CD14-positive monocyte (primary cell): ENCODE results near the gene OR2A42. TPM values are rescaled to one million over a fixed set of nuclear protein-coding genes. Genes with fewer than 3 reads are reported as not detected.
"Not testable (repeated sequence)": the region's sequence is repeated elsewhere in the genome, so short reads cannot be mapped to it uniquely, and the experiment has no call there.

Source experiments
- DNase-seq, 3 donors: peaks; one replicate each; pipeline ENCODE4 v3.0.0-alpha.2; 2011 to 2022
- H2AFZ ChIP-seq: 2 replicates; pipeline ENCODE4 v1.6.0; 2012; ENCODE audit warnings: mild to moderate bottlenecking, low read depth, low read length, inconsistent platforms; ENCODE audit not compliant: insufficient read depth, poor library complexity, severe bottlenecking
- H3K27ac ChIP-seq, 2 donors: 1 replicate in 1 of 2; 2 replicates in 1 of 2; pipeline ENCODE4 v1.5.1; 2012 to 2013; ENCODE audit warnings: low read length in 2 of 2, control low read depth in 1 of 2, inconsistent platforms in 1 of 2, low read depth in 1 of 2, mild to moderate bottlenecking in 1 of 2
- H3K27me3 ChIP-seq, 2 donors: one replicate each; pipeline versions ENCODE4 v1.6.0 to v1.6.1; 2011 to 2013; ENCODE audit warnings: low read length in 2 of 2; ENCODE audit not compliant: control insufficient read depth in 2 of 2, insufficient read depth in 2 of 2
- H3K36me3 ChIP-seq, 2 donors: replicated peaks in 1 of 2; 1 replicate in 1 of 2; 2 replicates in 1 of 2; pipeline versions ENCODE4 v1.5.1 to v1.6.1; 2012 to 2013; ENCODE audit warnings: low read length in 2 of 2, control low read depth in 1 of 2, inconsistent platforms in 1 of 2, mild to moderate bottlenecking in 1 of 2; ENCODE audit not compliant: insufficient read depth in 2 of 2, control insufficient read depth in 1 of 2
- H3K4me1 ChIP-seq, 2 donors: 1 replicate in 1 of 2; 2 replicates in 1 of 2; pipeline versions ENCODE4 v1.5.1 to v1.6.1; 2012 to 2013; ENCODE audit warnings: low read length in 2 of 2, control low read depth in 1 of 2, inconsistent platforms in 1 of 2, mild to moderate bottlenecking in 1 of 2, moderate library complexity in 1 of 2; ENCODE audit not compliant: insufficient read depth in 2 of 2, control insufficient read depth in 1 of 2
- H3K4me2 ChIP-seq: replicated peaks from 2 replicates; pipeline ENCODE3; 2012; ENCODE audit warnings: low read length, moderate library complexity, mild to moderate bottlenecking; ENCODE audit not compliant: poor library complexity, severe bottlenecking; ENCODE audit errors: extremely low read depth
- H3K4me3 ChIP-seq, 3 experiments: fragments of 200-600 bp in 1 of 3; sonication (generic) in 1 of 3; replicated peaks in 1 of 3; 1 replicate in 2 of 3; 2 replicates in 1 of 3; pipeline ENCODE4 v1.5.1; 2011 to 2013; ENCODE audit warnings: low read length in 3 of 3, mild to moderate bottlenecking in 3 of 3, control low read depth in 2 of 3, low read depth in 2 of 3, inconsistent platforms in 1 of 3, moderate library complexity in 1 of 3
- H3K79me2 ChIP-seq: 2 replicates; pipeline ENCODE4 v1.6.0; 2012; ENCODE audit warnings: mild to moderate bottlenecking, control low read depth, inconsistent platforms, low read length, moderate library complexity; ENCODE audit not compliant: insufficient read depth
- H3K9ac ChIP-seq: 2 replicates; pipeline ENCODE4 v1.6.0; 2017; ENCODE audit warnings: low read length, mild to moderate bottlenecking; ENCODE audit not compliant: insufficient read depth, poor library complexity, severe bottlenecking
- H3K9me3 ChIP-seq, 2 donors: replicated peaks in 1 of 2; 1 replicate in 1 of 2; 2 replicates in 1 of 2; pipeline versions ENCODE4 v1.5.1 to v1.6.1; 2012 to 2013; ENCODE audit warnings: low read length in 2 of 2, control low read depth in 1 of 2; ENCODE audit not compliant: control insufficient read depth in 1 of 2, insufficient read depth in 1 of 2
- H4K20me1 ChIP-seq: 2 replicates; pipeline ENCODE4 v1.6.0; 2012; ENCODE audit warnings: mild to moderate bottlenecking, low read length, control low read depth, moderate library complexity; ENCODE audit not compliant: insufficient read depth
- H3K27ac Mint-ChIP-seq, 7 donors: one replicate each; pipeline ENCODE4 v1.8.0; 2020; ENCODE audit warnings: mild to moderate bottlenecking in 7 of 7, mixed read lengths in 7 of 7, moderate library complexity in 6 of 7, inconsistent platforms in 2 of 7
- H3K27me3 Mint-ChIP-seq, 3 donors: one replicate each; pipeline ENCODE4 v1.8.0; 2021 to 2022; ENCODE audit warnings: low read depth in 3 of 3, mild to moderate bottlenecking in 3 of 3, mixed read lengths in 3 of 3, moderate library complexity in 3 of 3, inconsistent platforms in 1 of 3
- H3K36me3 Mint-ChIP-seq, 2 donors: one replicate each; pipeline ENCODE4 v1.8.0; 2020; ENCODE audit warnings: mixed read lengths in 2 of 2, inconsistent platforms in 1 of 2, mild to moderate bottlenecking in 1 of 2
- H3K4me1 Mint-ChIP-seq: one replicate; pipeline ENCODE4 v1.8.0; 2020; ENCODE audit warnings: mild to moderate bottlenecking, mixed read lengths
- H3K4me3 Mint-ChIP-seq, 2 donors: one replicate each; pipeline ENCODE4 v1.8.0; 2020; ENCODE audit warnings: mild to moderate bottlenecking in 2 of 2, mixed read lengths in 2 of 2, moderate library complexity in 1 of 2
- H3K9me3 Mint-ChIP-seq, 7 donors: one replicate each; pipeline ENCODE4 v1.8.0; 2020 to 2022; ENCODE audit warnings: mixed read lengths in 7 of 7, mild to moderate bottlenecking in 6 of 7, moderate library complexity in 6 of 7, inconsistent platforms in 2 of 7
- WGBS: methylation state at CpG from one replicate; pipeline ENCODE4 v1.1.5; 2013; ENCODE audit warnings: missing lambda C conversion rate; ENCODE audit not compliant: insufficient coverage; 5-methylcytosine and 5-hydroxymethylcytosine counted together
- intact Hi-C, 2 donors: fragments of 100-400 bp; cut with micrococcal nuclease; formaldehyde crosslinking; loops; one replicate each; pipeline versions ENCODE4 v1.15.0 to v1.15.1; 2023
- polyA plus RNA-seq, 3 donors: library from polyadenylated mRNA; depleted of rRNA in 1 of 3; unstranded in 2 of 3; stranded (reverse) in 1 of 3; fragments of 300-500 nt in 2 of 3; fragments of >200 nt in 1 of 3; fragmentation: Illumina TruSeq in 2 of 3; gene quantifications; 1 replicate in 2 of 3; 2 replicates in 1 of 3; pipeline ENCODE4 v1.2.3, GENCODE V29; 2012 to 2021

OR2A42 gene
- polyA plus RNA-seq, 3 donors = not detected

GRCh38 chr7:144220531-144220930 is 18.9 kb downstream of the OR2A42 start:
- H2AFZ ChIP-seq, H3K9me3 Mint-ChIP-seq, H3K4me1 Mint-ChIP-seq, H3K9me3 ChIP-seq, H3K4me2 ChIP-seq, H3K36me3 ChIP-seq, H4K20me1 ChIP-seq, H3K4me1 ChIP-seq, H3K79me2 ChIP-seq, H3K4me3 Mint-ChIP-seq, H3K27ac Mint-ChIP-seq, H3K4me3 ChIP-seq, H3K36me3 Mint-ChIP-seq, H3K9ac ChIP-seq, DNase-seq, H3K27me3 Mint-ChIP-seq, intact Hi-C loops, H3K27ac ChIP-seq, H3K27me3 ChIP-seq: not testable (repeated sequence)

DNA sequence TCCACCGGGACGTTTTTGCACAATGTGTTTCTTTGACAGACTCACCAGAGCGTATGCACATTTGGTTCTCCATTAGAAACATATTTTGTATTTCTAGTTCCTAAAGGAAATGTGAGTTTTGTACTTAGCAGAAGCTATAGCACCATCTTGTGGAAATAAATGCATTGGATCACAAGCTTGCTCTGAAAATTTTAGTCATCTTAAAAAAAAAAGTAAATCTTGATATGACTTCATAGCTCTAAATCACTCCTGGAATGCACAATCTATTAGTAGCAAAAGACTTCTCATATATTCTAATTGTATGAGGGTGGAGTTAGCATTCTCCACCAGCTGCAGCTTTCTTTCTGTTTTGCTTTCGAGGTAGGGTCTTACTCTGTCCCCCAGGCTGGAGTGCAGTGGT is 20.3 kb downstream of the OR2A42 start:
- intact Hi-C loops, H3K4me3 Mint-ChIP-seq, H3K9me3 ChIP-seq, H4K20me1 ChIP-seq, DNase-seq, H3K36me3 ChIP-seq, H2AFZ ChIP-seq, H3K27me3 ChIP-seq, H3K4me1 ChIP-seq, H3K27me3 Mint-ChIP-seq, H3K4me3 ChIP-seq, H3K4me2 ChIP-seq, H3K4me1 Mint-ChIP-seq, H3K9ac ChIP-seq, H3K27ac Mint-ChIP-seq, H3K79me2 ChIP-seq, H3K36me3 Mint-ChIP-seq, H3K9me3 Mint-ChIP-seq, H3K27ac ChIP-seq: not testable (repeated sequence)
- WGBS = no CpG with 5 or more reads among the region's 4 CpGs

GRCh38 chr7:144218581-144218980 is 20.8 kb downstream of the OR2A42 start:
- H3K27ac ChIP-seq, intact Hi-C loops, H3K9ac ChIP-seq, H3K36me3 ChIP-seq, H3K4me2 ChIP-seq, H3K27ac Mint-ChIP-seq, H3K4me1 Mint-ChIP-seq, H3K4me3 ChIP-seq, H3K9me3 Mint-ChIP-seq, H3K27me3 ChIP-seq, H3K27me3 Mint-ChIP-seq, H3K4me1 ChIP-seq, H3K79me2 ChIP-seq, H3K36me3 Mint-ChIP-seq, H3K9me3 ChIP-seq, H4K20me1 ChIP-seq, H2AFZ ChIP-seq, DNase-seq, H3K4me3 Mint-ChIP-seq: not testable (repeated sequence)
- WGBS = no CpG with 5 or more reads among the region's 1 CpG

- H3K27ac Mint-ChIP-seq, H3K4me3 ChIP-seq, H3K4me1 Mint-ChIP-seq, H3K9me3 ChIP-seq, H3K27me3 Mint-ChIP-seq, H3K4me3 Mint-ChIP-seq, H3K36me3 Mint-ChIP-seq, DNase-seq, intact Hi-C loops, H3K9me3 Mint-ChIP-seq, H3K4me2 ChIP-seq, H3K27ac ChIP-seq, H3K9ac ChIP-seq, H3K79me2 ChIP-seq, H3K36me3 ChIP-seq, H2AFZ ChIP-seq, H3K4me1 ChIP-seq, H3K27me3 ChIP-seq, H4K20me1 ChIP-seq: not testable (repeated sequence)
Observed at GRCh38 chr7:144217200-144217599, 22.2 kb downstream of the OR2A42 start.

- no CpG with 5 or more reads among the region's 5 CpGs for WGBS
- H3K27ac ChIP-seq, H3K9me3 ChIP-seq, H3K27me3 Mint-ChIP-seq, H4K20me1 ChIP-seq, H2AFZ ChIP-seq, H3K36me3 Mint-ChIP-seq, H3K4me2 ChIP-seq, H3K27ac Mint-ChIP-seq, H3K79me2 ChIP-seq, H3K27me3 ChIP-seq, H3K9ac ChIP-seq, H3K4me3 Mint-ChIP-seq, H3K4me3 ChIP-seq, H3K4me1 Mint-ChIP-seq, intact Hi-C loops, H3K4me1 ChIP-seq, H3K36me3 ChIP-seq, DNase-seq, H3K9me3 Mint-ChIP-seq: not testable (repeated sequence)
Observed at GRCh38 chr7:144205306-144205705, 34.1 kb downstream of the OR2A42 start.
